ENCODE data around the gene EHMT1. TPM values are rescaled to one million over a fixed set of nuclear protein-coding genes. Genes with fewer than 3 reads are reported as not detected.
A peak's percentile ranks its signal among the peaks of the same experiment; 100 is the strongest.

EHMT1 gene
- total and polyA plus RNA-seq, 2 of the 13 experiments (the other 11 are each of a cell fraction or from before 2014, with no cell fraction given): 23.0 to 27.1 TPM

DNA sequence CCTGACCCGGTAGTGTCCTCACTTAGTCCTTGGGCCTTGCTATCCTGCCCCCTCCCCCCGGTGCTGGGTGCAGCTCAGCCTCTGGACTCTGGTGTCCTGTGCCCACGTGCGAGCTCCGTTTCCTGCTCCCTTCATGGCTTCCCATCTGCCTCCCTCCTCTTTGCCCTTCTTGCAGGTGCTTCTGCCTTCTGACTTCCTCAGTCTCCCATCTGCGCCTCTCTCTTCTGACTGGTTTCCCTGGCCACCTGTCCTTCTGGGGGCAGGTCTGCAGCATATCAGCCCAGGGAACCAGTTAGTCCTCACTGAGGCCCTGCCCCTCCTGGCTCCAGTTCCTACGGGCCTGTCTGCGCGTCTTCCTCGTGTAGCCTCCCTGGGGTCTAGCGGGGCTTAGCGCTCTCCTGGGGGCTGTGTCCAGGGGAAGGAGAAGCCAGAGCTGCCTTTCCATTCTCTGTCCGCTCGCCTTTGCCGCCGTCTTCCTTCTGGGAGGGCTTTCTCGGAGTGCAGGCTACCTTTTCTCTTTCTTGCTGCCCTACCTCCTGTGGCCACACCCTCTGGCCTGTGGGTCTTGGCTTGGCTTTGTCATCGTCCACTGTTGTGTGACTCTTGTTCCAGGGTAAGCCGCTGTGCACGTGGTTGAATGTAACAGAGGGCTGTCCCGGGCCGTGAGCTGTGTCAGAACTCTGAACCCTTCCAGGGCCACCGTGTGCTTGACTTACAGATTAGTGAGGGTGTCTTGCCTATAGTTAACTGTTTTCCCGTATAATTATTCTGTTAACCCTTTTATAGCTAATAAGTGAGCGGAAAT is 51.8 kb downstream of the EHMT1 start (continued):
- TF ChIP-seq, protein P1, sequence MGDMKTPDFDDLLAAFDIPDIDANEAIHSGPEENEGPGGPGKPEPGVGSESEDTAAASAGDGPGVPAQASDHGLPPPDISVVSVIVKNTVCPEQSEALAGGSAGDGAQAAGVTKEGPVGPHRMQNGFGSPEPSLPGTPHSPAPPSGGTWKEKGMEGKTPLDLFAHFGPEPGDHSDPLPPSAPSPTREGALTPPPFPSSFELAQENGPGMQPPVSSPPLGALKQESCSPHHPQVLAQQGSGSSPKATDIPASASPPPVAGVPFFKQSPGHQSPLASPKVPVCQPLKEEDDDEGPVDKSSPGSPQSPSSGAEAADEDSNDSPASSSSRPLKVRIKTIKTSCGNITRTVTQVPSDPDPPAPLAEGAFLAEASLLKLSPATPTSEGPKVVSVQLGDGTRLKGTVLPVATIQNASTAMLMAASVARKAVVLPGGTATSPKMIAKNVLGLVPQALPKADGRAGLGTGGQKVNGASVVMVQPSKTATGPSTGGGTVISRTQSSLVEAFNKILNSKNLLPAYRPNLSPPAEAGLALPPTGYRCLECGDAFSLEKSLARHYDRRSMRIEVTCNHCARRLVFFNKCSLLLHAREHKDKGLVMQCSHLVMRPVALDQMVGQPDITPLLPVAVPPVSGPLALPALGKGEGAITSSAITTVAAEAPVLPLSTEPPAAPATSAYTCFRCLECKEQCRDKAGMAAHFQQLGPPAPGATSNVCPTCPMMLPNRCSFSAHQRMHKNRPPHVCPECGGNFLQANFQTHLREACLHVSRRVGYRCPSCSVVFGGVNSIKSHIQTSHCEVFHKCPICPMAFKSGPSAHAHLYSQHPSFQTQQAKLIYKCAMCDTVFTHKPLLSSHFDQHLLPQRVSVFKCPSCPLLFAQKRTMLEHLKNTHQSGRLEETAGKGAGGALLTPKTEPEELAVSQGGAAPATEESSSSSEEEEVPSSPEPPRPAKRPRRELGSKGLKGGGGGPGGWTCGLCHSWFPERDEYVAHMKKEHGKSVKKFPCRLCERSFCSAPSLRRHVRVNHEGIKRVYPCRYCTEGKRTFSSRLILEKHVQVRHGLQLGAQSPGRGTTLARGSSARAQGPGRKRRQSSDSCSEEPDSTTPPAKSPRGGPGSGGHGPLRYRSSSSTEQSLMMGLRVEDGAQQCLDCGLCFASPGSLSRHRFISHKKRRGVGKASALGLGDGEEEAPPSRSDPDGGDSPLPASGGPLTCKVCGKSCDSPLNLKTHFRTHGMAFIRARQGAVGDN (CRISPR knock-in tag; IDR thresholded peaks at IDR 0.05): peak; percentile 99
- TF ChIP-seq KLF9 (CRISPR knock-in tag; IDR thresholded peaks at IDR 0.05; ENCODE audit: low read depth) (peak; percentile 84; the same call in 1 of the 2 replicates), MYC (CRISPR knock-in tag; IDR thresholded peaks at IDR 0.05; ENCODE audit: borderline replicate concordance) (peak; percentile 93), JUND (CRISPR knock-in tag; IDR thresholded peaks at IDR 0.05) (no peak), MTA1 (CRISPR knock-in tag; IDR thresholded peaks at IDR 0.05; ENCODE audit: borderline replicate concordance) (peak; percentile 84; the same call in 1 of the 2 replicates), ZNF136 (CRISPR knock-in tag; IDR thresholded peaks at IDR 0.05; ENCODE audit: low read depth) (no peak), HMG20A (CRISPR knock-in tag; IDR thresholded peaks at IDR 0.05; ENCODE audit: borderline replicate concordance) (peak; percentile 59; the same call in 1 of the 2 replicates), ZNF652 (CRISPR knock-in tag; IDR thresholded peaks at IDR 0.05; ENCODE audit: borderline replicate concordance, low read depth) (peak; percentile 93), SIN3B (IDR thresholded peaks at IDR 0.05; ENCODE audit: low read length) (no peak), MYNN (CRISPR knock-in tag; IDR thresholded peaks at IDR 0.05; ENCODE audit: low read depth) (no peak), ZNF549 (CRISPR knock-in tag; IDR thresholded peaks at IDR 0.05) (no peak), NCOA5 (CRISPR knock-in tag; IDR thresholded peaks at IDR 0.05) (no peak), CREM (IDR thresholded peaks at IDR 0.05) (0 out of 2 replicates have a peak, but pooled peaks have one; percentile 41), CREM (CRISPR knock-in tag; IDR thresholded peaks at IDR 0.05) (no peak)
- TF ChIP-seq, protein P2, sequence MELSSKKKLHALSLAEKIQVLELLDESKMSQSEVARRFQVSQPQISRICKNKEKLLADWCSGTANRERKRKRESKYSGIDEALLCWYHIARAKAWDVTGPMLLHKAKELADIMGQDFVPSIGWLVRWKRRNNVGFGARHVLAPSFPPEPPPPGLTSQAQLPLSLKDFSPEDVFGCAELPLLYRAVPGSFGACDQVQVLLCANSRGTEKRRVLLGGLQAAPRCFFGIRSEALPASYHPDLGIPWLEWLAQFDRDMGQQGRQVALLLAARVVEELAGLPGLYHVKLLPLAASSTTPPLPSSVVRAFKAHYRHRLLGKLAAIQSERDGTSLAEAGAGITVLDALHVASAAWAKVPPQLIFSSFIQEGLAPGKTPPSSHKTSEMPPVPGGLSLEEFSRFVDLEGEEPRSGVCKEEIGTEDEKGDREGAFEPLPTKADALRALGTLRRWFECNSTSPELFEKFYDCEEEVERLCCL (CRISPR knock-in tag; IDR thresholded peaks at IDR 0.05; ENCODE audit: borderline replicate concordance): no peak
- TF ChIP-seq, protein P3, sequence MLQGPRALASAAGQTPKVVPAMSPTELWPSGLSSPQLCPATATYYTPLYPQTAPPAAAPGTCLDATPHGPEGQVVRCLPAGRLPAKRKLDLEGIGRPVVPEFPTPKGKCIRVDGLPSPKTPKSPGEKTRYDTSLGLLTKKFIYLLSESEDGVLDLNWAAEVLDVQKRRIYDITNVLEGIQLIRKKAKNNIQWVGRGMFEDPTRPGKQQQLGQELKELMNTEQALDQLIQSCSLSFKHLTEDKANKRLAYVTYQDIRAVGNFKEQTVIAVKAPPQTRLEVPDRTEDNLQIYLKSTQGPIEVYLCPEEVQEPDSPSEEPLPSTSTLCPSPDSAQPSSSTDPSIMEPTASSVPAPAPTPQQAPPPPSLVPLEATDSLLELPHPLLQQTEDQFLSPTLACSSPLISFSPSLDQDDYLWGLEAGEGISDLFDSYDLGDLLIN (CRISPR knock-in tag; IDR thresholded peaks at IDR 0.05; ENCODE audit: borderline replicate concordance): no peak
- TF ChIP-seq, protein P4, sequence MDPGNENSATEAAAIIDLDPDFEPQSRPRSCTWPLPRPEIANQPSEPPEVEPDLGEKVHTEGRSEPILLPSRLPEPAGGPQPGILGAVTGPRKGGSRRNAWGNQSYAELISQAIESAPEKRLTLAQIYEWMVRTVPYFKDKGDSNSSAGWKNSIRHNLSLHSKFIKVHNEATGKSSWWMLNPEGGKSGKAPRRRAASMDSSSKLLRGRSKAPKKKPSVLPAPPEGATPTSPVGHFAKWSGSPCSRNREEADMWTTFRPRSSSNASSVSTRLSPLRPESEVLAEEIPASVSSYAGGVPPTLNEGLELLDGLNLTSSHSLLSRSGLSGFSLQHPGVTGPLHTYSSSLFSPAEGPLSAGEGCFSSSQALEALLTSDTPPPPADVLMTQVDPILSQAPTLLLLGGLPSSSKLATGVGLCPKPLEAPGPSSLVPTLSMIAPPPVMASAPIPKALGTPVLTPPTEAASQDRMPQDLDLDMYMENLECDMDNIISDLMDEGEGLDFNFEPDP (CRISPR knock-in tag; conservative IDR thresholded peaks at IDR 0.05): no peak
- TF ChIP-seq, protein P5, sequence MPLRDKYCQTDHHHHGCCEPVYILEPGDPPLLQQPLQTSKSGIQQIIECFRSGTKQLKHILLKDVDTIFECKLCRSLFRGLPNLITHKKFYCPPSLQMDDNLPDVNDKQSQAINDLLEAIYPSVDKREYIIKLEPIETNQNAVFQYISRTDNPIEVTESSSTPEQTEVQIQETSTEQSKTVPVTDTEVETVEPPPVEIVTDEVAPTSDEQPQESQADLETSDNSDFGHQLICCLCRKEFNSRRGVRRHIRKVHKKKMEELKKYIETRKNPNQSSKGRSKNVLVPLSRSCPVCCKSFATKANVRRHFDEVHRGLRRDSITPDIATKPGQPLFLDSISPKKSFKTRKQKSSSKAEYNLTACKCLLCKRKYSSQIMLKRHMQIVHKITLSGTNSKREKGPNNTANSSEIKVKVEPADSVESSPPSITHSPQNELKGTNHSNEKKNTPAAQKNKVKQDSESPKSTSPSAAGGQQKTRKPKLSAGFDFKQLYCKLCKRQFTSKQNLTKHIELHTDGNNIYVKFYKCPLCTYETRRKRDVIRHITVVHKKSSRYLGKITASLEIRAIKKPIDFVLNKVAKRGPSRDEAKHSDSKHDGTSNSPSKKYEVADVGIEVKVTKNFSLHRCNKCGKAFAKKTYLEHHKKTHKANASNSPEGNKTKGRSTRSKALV (CRISPR knock-in tag; IDR thresholded peaks at IDR 0.05): peak; percentile 76

Data from HepG2 (cell line).